ENCODE data around the gene MTREX.

GRCh38 chr5:55300890-55301289, 6.9 kb upstream of the MTREX start:
- TF ChIP-seq EZH2 (IDR thresholded peaks at IDR 0.05; ENCODE audit: borderline replicate concordance, insufficient read depth, low read depth, low read length, poor library complexity, severe bottlenecking), result no peak
- TF ChIP-seq, protein P1, sequence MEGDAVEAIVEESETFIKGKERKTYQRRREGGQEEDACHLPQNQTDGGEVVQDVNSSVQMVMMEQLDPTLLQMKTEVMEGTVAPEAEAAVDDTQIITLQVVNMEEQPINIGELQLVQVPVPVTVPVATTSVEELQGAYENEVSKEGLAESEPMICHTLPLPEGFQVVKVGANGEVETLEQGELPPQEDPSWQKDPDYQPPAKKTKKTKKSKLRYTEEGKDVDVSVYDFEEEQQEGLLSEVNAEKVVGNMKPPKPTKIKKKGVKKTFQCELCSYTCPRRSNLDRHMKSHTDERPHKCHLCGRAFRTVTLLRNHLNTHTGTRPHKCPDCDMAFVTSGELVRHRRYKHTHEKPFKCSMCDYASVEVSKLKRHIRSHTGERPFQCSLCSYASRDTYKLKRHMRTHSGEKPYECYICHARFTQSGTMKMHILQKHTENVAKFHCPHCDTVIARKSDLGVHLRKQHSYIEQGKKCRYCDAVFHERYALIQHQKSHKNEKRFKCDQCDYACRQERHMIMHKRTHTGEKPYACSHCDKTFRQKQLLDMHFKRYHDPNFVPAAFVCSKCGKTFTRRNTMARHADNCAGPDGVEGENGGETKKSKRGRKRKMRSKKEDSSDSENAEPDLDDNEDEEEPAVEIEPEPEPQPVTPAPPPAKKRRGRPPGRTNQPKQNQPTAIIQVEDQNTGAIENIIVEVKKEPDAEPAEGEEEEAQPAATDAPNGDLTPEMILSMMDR (IDR thresholded peaks at IDR 0.05), result no peak

All from B cell (primary cell).